Measurements from ENCODE around the gene B3GNT7. TPM values are rescaled to one million over a fixed set of nuclear protein-coding genes. Genes with fewer than 3 reads are reported as not detected.
A peak's percentile ranks its signal among the peaks of the same experiment; 100 is the strongest.

Gene B3GNT7
- polyA plus RNA-seq, 1 donor from 2014 or later = 0.67 TPM

GRCh38 chr2:231413921-231414476, 18.5 kb downstream of the B3GNT7 start:
- Histone ChIP-seq H3K79me2 (replicated peaks; ENCODE audit: insufficient read depth, low read length) (no peaks in the 10 kb centered on the region), H3F3A (ENCODE audit: insufficient read depth, low read length, poor library complexity, severe bottlenecking) (no peaks in the 10 kb centered on the region), H4K20me1 (ENCODE audit: insufficient read depth) (no peaks in the 10 kb centered on the region), H3K4me3 (ENCODE audit: low read length) (no peak overlapping the region), H3K9me2 (ENCODE audit: insufficient read depth, low read length) (no peaks in the 10 kb centered on the region), H3K36me3 (ENCODE audit: insufficient read depth, low read length) (no peaks in the 10 kb centered on the region), H3K27ac (ENCODE audit: low read length) (peak overlapping the region; percentile 43), H3K9me3 (ENCODE audit: low read length) (no peaks in the 10 kb centered on the region), H3K9ac (ENCODE audit: low read length) (peak overlapping the region; percentile 41), H3K4me2 (ENCODE audit: low read length) (no peak overlapping the region), H2AFZ (ENCODE audit: low read depth, low read length) (no peak overlapping the region), H3K27me3 (ENCODE audit: insufficient read depth, low read depth, low read length) (peaks cover 5% of the 10 kb centered on the region)
- TF ChIP-seq EP300 (conservative IDR thresholded peaks at IDR 0.05; ENCODE audit: poor library complexity, severe bottlenecking) (peak; percentile 48), REST (IDR thresholded peaks at IDR 0.05; ENCODE audit: borderline replicate concordance) (peak; percentile 21), EZH2 (IDR thresholded peaks at IDR 0.05; ENCODE audit: borderline replicate concordance, insufficient read depth, low read length, poor library complexity, severe bottlenecking) (no peak)

- TF ChIP-seq EP300 (conservative IDR thresholded peaks at IDR 0.05; ENCODE audit: poor library complexity, severe bottlenecking) = no peak
- no peak for TF ChIP-seq SMC3 (conservative IDR thresholded peaks at IDR 0.05; ENCODE audit: poor library complexity)
- no peak for TF ChIP-seq CTCF (IDR thresholded peaks at IDR 0.05; ENCODE audit: poor library complexity, severe bottlenecking)
- TF ChIP-seq MXI1 (conservative IDR thresholded peaks at IDR 0.05; ENCODE audit: poor library complexity, severe bottlenecking) = no peak
- TF ChIP-seq POLR2AphosphoS5 (IDR thresholded peaks at IDR 0.05) = no peak
- TF ChIP-seq REST (IDR thresholded peaks at IDR 0.05; ENCODE audit: borderline replicate concordance) = no peak
- no peak for TF ChIP-seq EZH2 (IDR thresholded peaks at IDR 0.05; ENCODE audit: borderline replicate concordance, insufficient read depth, low read length, poor library complexity, severe bottlenecking)
- no peak for TF ChIP-seq RAD21 (conservative IDR thresholded peaks at IDR 0.05)
- TF ChIP-seq TAF1 (IDR thresholded peaks at IDR 0.05; ENCODE audit: low read depth) = no peak
- H4K20me1 ChIP-seq (ENCODE audit: insufficient read depth) = no peaks in the 10 kb centered on the region
- no peak overlapping the region for H3K9ac ChIP-seq (ENCODE audit: low read length)
- no peak overlapping the region for H3K4me3 ChIP-seq (ENCODE audit: low read length)
- H3F3A ChIP-seq (ENCODE audit: insufficient read depth, low read length, poor library complexity, severe bottlenecking) = no peaks in the 10 kb centered on the region
- H3K79me2 ChIP-seq (replicated peaks; ENCODE audit: insufficient read depth, low read length) = no peaks in the 10 kb centered on the region
- no peaks in the 10 kb centered on the region for H3K9me3 ChIP-seq (ENCODE audit: low read length)
- H3K27ac ChIP-seq (ENCODE audit: low read length) = no peak overlapping the region
- no peak overlapping the region for H2AFZ ChIP-seq (ENCODE audit: low read depth, low read length)
- no peak overlapping the region for H3K4me2 ChIP-seq (ENCODE audit: low read length)
- no peaks in the 10 kb centered on the region for H3K9me2 ChIP-seq (ENCODE audit: insufficient read depth, low read length)
- no peaks in the 10 kb centered on the region for H3K36me3 ChIP-seq (ENCODE audit: insufficient read depth, low read length)
- H3K27me3 ChIP-seq (ENCODE audit: insufficient read depth, low read depth, low read length) = peaks cover 5% of the 10 kb centered on the region
These were observed 19.5 kb downstream of the B3GNT7 start for GRCh38 chr2:231415029-231415428.
